Endothelial cell (in vitro differentiated cells): ENCODE measurements around the gene CDC42BPA. TPM values are rescaled to one million over a fixed set of nuclear protein-coding genes. Genes with fewer than 3 reads are reported as not detected.

ENCODE experiments used
- DNase-seq: peaks from one replicate; pipeline ENCODE4 v3.0.0; 2021; ENCODE audit warnings: low spot score
- H3K27ac Mint-ChIP-seq: one replicate; pipeline ENCODE4 v1.8.0; 2021; ENCODE audit warnings: mixed read lengths, inconsistent platforms; ENCODE audit not compliant: unreplicated experiment
- H3K27me3 Mint-ChIP-seq: one replicate; pipeline ENCODE4 v1.8.0; 2021; ENCODE audit warnings: mild to moderate bottlenecking, moderate library complexity, mixed read lengths, inconsistent platforms; ENCODE audit not compliant: unreplicated experiment
- H3K36me3 Mint-ChIP-seq: one replicate; pipeline ENCODE4 v1.8.0; 2021; ENCODE audit warnings: mild to moderate bottlenecking, low read depth, mixed read lengths, inconsistent platforms; ENCODE audit not compliant: unreplicated experiment
- H3K4me1 Mint-ChIP-seq: one replicate; pipeline ENCODE4 v1.8.0; 2021; ENCODE audit warnings: mild to moderate bottlenecking, mixed read lengths, inconsistent platforms; ENCODE audit not compliant: unreplicated experiment
- H3K4me3 Mint-ChIP-seq: one replicate; pipeline ENCODE4 v1.8.0; 2021; ENCODE audit warnings: mild to moderate bottlenecking, mixed read lengths, inconsistent platforms; ENCODE audit not compliant: unreplicated experiment
- H3K9me3 Mint-ChIP-seq: one replicate; pipeline ENCODE4 v1.8.0; 2021; ENCODE audit warnings: mixed read lengths, inconsistent platforms; ENCODE audit not compliant: unreplicated experiment
- CTCF ChIP-seq: fragments of 200-600 bp; sonication (generic); IDR thresholded peaks from one replicate; pipeline ENCODE4 v1.5.0; 2021; ENCODE audit warnings: antibody characterized with exemption; ENCODE audit not compliant: unreplicated experiment
- total RNA-seq: library from RNA; stranded (reverse); fragmentation: NEBNext Ultra II Directional; extraction: Animal tissue kit (Norgen Biotek cat#: 25700); gene quantifications from one replicate; pipeline ENCODE4 v1.2.1, GENCODE V29; 2021; ENCODE audit not compliant: unreplicated experiment

Gene CDC42BPA
- total RNA-seq, 1 donor from 2014 or later, result 41.4 TPM

DNA sequence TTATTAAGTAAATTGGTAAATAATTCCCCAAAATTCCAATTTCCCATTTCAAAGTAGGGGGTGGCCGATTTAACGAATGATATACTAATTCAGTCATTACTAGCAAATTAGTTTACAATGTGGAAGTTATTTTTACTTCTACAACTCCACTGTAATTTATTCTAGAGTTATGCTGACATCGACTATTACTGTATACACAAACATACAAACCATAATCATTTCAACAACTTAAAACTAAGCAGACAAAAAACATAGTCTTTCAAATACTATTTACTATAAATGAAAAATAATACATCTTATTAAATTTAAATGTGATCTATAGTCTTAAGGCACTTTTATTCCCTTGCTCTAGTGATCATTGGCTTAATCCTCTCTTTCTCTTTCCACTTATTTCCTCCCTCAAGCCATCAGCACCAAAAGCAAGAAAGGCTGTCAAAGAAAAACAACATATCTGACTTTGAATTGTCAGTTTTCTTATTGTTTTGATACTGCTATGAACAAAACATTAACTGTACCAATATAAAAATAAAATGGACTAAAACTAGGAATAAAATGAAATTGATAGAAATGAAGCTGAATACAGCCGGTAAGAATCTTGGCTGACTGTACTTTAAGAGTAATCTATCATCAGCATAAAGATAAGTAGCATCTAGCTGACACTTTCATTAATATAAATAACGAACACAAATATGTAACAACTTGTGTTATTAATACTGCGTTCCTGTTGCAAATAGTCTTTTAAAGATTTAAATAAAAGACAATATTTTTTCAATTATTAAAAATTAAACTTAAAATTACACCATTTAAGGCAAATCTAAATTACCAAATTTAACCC lies 4.1 kb downstream of the CDC42BPA start:
- peaks cover 25% of the 10 kb centered on the region for H3K4me1 Mint-ChIP-seq
- DNase-seq, result no peak
- TF ChIP-seq CTCF, result no peak
- H3K27me3 Mint-ChIP-seq, result peaks cover 3% of the 10 kb centered on the region
- H3K9me3 Mint-ChIP-seq, result no peaks in the 10 kb centered on the region
- no peak overlapping the region for H3K27ac Mint-ChIP-seq
- peak overlapping the region; percentile 98 for H3K4me3 Mint-ChIP-seq
- peaks cover 6% of the 10 kb centered on the region for H3K36me3 Mint-ChIP-seq

DNA sequence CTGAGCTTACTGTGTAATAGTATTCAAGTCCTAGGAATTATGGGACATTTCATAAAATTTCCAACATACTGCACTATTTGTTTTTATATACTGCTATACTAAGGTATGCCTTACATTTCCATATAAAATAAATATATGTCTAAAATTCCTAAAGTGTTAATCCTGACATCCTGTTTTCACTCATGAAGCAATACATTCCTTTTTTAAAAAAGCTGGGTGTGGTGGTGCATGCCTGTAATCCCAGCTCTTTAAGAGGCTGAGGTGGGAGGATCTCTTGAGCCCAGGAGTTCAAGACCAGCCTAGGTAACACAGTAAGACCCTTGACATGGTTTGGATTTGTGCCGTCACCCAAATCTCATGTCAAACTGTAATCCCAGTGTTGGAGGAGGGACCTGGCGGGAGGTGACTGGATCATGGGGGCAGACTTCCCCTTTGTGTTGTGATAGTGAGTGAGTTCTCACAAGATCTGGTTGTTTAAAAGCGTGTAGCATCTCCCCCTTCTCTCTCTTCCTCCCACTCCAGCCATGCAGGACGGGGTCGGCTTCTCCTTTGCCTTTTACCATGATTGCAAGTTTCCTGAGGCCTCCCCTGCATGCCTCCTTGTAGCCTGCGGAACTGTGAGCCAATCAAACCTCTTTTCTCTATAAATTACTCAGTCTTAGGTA lies 5.8 kb downstream of the CDC42BPA start:
- H3K27ac Mint-ChIP-seq, result no peak overlapping the region
- TF ChIP-seq CTCF, result no peak
- no peaks in the 10 kb centered on the region for H3K9me3 Mint-ChIP-seq
- H3K27me3 Mint-ChIP-seq, result peaks cover 2% of the 10 kb centered on the region
- peaks cover 5% of the 10 kb centered on the region for H3K36me3 Mint-ChIP-seq
- peaks cover 24% of the 10 kb centered on the region for H3K4me1 Mint-ChIP-seq
- no peak overlapping the region for H3K4me3 Mint-ChIP-seq
- no peak for DNase-seq

- Mint-ChIP-seq H3K9me3 (no peaks in the 10 kb centered on the region), H3K27ac (peak overlapping the region; percentile 28), H3K4me3 (no peak overlapping the region), H3K4me1 (peaks cover 22% of the 10 kb centered on the region), H3K36me3 (peaks cover 3% of the 10 kb centered on the region), H3K27me3 (no peaks in the 10 kb centered on the region)
- DNase-seq, result no peak
- TF ChIP-seq CTCF, result no peak
Observed at GRCh38 chr1:227311389-227312001, 6.8 kb downstream of the CDC42BPA start.

DNA sequence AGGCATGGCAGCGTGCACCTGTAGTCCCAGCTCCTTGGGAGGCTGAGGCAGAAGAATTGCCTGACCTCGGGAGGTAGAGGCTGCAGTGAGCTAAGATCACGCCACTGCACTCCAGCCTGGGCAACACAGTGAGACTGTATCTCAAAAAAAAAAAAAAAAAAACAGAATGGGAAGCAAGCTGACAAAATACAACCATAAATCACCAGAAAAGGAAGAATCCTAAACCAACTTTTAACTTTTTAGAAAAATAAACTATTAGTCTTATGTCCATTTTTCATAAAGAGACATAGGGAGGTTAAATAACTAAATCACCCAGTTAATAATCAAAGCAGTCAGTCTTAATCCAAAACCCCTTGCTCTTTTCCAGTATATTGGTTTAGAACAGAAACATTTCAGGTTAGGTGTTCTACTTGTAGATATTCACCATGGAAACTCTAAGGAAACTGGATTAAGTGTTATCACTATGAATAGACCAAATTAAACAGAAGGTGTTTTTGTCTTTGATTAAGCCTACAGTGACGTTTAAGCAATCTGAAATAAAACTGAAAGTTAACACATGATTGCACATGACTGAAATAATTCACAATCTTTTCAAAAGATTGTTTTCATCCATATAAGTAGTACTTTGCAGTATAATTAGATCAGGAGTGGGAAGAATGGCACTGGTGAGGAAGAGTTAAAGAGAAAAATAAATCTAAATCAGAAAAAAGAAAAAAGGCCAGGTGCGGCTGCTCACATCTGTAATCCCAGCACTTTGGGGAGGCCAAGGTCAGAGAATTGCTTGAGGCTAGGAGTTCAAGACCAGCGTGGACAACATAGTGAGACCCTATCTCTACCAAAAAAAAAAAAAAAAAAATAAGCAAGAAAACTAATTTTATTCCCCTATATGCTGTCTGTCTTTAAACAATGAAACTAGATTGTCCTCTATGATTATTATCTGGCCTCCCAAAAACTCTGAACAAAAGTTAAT lies 9.6 kb downstream of the CDC42BPA start:
- no peaks in the 10 kb centered on the region for H3K9me3 Mint-ChIP-seq
- H3K27ac Mint-ChIP-seq, result no peak overlapping the region
- TF ChIP-seq CTCF, result no peak
- no peak overlapping the region for H3K4me3 Mint-ChIP-seq
- H3K4me1 Mint-ChIP-seq, result peaks cover 16% of the 10 kb centered on the region
- DNase-seq, result no peak
- H3K36me3 Mint-ChIP-seq, result peaks cover 3% of the 10 kb centered on the region
- H3K27me3 Mint-ChIP-seq, result no peaks in the 10 kb centered on the region
